Esophagus muscularis mucosa (tissue), 4 donors: Measurements from ENCODE around the gene MX2. TPM values are rescaled to one million over a fixed set of nuclear protein-coding genes. Genes with fewer than 3 reads are reported as not detected.
"Not testable (repeated sequence)": the region's sequence is repeated elsewhere in the genome, so short reads cannot be mapped to it uniquely, and the experiment has no call there.

Source experiments
- DNase-seq: peaks from one replicate; pipeline ENCODE4 v3.0.0-alpha.2; 2017; ENCODE audit errors: extremely low spot score
- H3K27ac ChIP-seq, 4 donors: fragments of 200-600 bp; sonication (generic); replicated peaks in 1 of 4; 1 replicate in 3 of 4; 2 replicates in 1 of 4; pipeline ENCODE4 v1.5.1; 2016 to 2019; ENCODE audit warnings: mild to moderate bottlenecking in 1 of 4
- H3K27me3 ChIP-seq, 4 donors: fragments of 200-600 bp; sonication (generic); one replicate each; pipeline versions ENCODE4 v1.5.1 to v1.6.0; 2016 to 2019
- H3K36me3 ChIP-seq, 4 donors: fragments of 200-600 bp; sonication (generic); one replicate each; pipeline ENCODE4 v1.5.1; 2016 to 2019
- H3K4me1 ChIP-seq, 4 donors: fragments of 200-600 bp; sonication (generic); one replicate each; pipeline ENCODE4 v1.5.1; 2016 to 2019
- H3K4me3 ChIP-seq, 4 donors: fragments of 200-600 bp; sonication (generic); 1 replicate in 2 of 4; 2 replicates in 2 of 4; pipeline ENCODE4 v1.5.1; 2016 to 2019; ENCODE audit warnings: mild to moderate bottlenecking in 4 of 4, moderate library complexity in 1 of 4
- H3K9me3 ChIP-seq, 4 donors: fragments of 200-600 bp; sonication (generic); 1 replicate in 3 of 4; 2 replicates in 1 of 4; pipeline ENCODE4 v1.5.1; 2016 to 2019
- CTCF ChIP-seq, 3 experiments: fragments of 200-600 bp in 2 of 3; fragments of 450-650 bp in 1 of 3; sonication (generic) in 2 of 3; IDR thresholded peaks; one replicate each; pipeline ENCODE4 v1.5.1; 2017 to 2019; ENCODE audit warnings: antibody characterized with exemption in 3 of 3, mild to moderate bottlenecking in 2 of 3, moderate library complexity in 1 of 3
- EP300 ChIP-seq: sonication (generic); formaldehyde crosslinking; IDR thresholded peaks from one replicate; pipeline ENCODE4 v1.6.1; 2017; ENCODE audit warnings: antibody characterized with exemption
- POLR2A ChIP-seq: fragments of 450-650 bp; IDR thresholded peaks from one replicate; pipeline ENCODE4 v1.6.1; 2017; ENCODE audit warnings: antibody characterized with exemption, moderate library complexity, mild to moderate bottlenecking, low read depth
- POLR2AphosphoS5 ChIP-seq, 2 donors: sonication (generic); formaldehyde crosslinking; IDR thresholded peaks; one replicate each; pipeline ENCODE4 v1.6.1; 2017; ENCODE audit warnings: antibody characterized with exemption in 2 of 2
- WGBS: methylation state at CpG from one replicate; pipeline ENCODE4 v1.1.5; 2018; 5-methylcytosine and 5-hydroxymethylcytosine counted together
- intact Hi-C: fragments of 100-400 bp; cut with DNase I; formaldehyde crosslinking; loops from one replicate; pipeline ENCODE4 v1.15.1; 2023
- total RNA-seq, 4 donors: library from RNA; depleted of rRNA; stranded (reverse); fragments of >200 nt; gene quantifications; one replicate each; pipeline versions ENCODE4 v1.1.0 to v1.2.1, GENCODE V29; 2016

The MX2 gene
- 10 to 100 TPM in 1 of 4 donors, 1 to 10 TPM in 3; 5.4 to 19.7 (median 7.0) TPM for total RNA-seq

DNA sequence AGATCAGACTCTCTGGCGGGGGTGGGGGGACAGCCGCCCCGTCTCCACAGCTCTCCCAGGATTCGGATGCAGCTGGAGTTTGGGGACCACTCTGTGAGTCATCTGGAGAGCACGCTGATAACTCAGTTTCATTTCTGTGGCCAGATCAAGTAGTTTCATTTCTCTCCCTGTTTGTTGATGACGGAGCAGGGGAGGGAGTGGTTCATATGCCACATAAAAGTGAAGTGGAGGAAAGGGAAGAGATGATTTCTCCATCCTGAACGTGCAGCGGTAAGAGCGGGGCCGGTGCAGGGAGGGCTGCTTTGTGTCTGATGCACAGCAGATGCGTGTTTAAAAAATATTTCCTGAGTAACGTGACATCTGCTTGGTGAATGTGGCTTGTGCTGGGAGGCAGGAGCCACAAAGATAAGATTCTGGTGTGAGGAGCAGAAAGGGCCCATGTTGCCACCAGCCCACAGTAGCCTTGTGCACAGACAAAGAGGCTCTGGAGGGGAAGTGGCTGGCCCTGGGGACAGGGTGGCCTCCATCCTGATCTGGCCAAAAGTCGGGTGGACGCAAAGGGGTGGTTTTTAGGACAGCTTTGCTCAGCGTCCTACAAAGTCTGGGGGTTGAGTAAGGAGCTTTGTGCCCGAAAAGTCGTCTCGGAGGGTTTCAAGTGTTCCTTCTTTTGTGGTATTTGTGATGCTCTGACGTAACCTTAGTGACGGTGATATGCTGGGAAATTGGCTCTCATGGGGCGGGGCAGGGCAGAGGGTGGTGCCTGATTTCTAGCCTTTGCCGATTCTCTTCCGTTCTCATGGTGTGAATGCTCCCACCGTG is at the start of gene MX2:
Gene MX2 (plus strand): TSS at position 242 of the 819 bp plus-strand sequence. CDS start 14,880 bp downstream, outside the sequence.
- H3K27me3 ChIP-seq, result peaks cover 0 to 4% (median 1%) of the 10 kb centered on the region in 4 donors
- TF ChIP-seq CTCF (IDR thresholded peaks at IDR 0.05) (no peak), EP300 (no peak), POLR2AphosphoS5 (IDR thresholded peaks at IDR 0.05) (peak; percentile 39 to 71), POLR2A (peak; percentile 11)
- H3K36me3 ChIP-seq, result no peaks in the 10 kb centered on the region
- 52% methylated on average over 24 of the region's 24 CpGs for WGBS
- peak; percentile 96 for DNase-seq
- H3K27ac ChIP-seq, result peak within 1 kb of the TSS; percentile 74 to 86 (median 80)
- H3K4me1 ChIP-seq, result peaks cover 6 to 37% (median 31%) of the 10 kb centered on the region in 4 donors
- intact Hi-C loops, result no loop called here
- peak within 1 kb of the TSS; percentile 39 to 57 (median 48) for H3K4me3 ChIP-seq
- no peaks in the 10 kb centered on the region for H3K9me3 ChIP-seq

- H3K36me3 ChIP-seq, H3K4me3 ChIP-seq, DNase-seq, intact Hi-C loops, H3K9me3 ChIP-seq, H3K27ac ChIP-seq: not testable (repeated sequence)
- Histone ChIP-seq H3K27me3 (peaks cover 0 to 43% (median 14%) of the 10 kb centered on the region in 4 donors), H3K4me1 (peaks cover 10 to 14% (median 13%) of the 10 kb centered on the region in 4 donors)
- WGBS, result 89% methylated on average over 6 of the region's 8 CpGs
Measured at GRCh38 chr21:41313285-41314164, 48.3 kb upstream of the MX2 start.

DNA sequence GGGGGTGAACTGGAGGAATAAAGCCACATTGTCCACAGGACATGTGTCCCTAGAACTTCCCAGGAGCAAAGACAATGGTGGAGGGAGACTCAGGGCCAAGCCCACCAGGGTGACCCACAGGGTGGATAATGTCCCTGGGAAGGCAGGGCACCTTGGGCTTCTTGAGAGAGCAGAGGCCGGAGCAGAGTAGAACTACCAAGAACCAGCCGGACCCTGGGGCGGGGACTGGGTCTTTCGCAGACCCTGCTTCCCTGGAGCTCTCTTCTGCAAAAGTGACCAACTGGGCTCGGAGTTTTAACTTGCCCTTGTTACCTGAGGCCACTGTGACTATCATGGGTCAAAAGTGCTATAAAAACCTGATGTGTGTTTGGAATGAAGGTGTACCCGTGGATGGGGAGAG is 46.1 kb upstream of the MX2 start:
- Histone ChIP-seq H3K36me3 (no peaks in the 10 kb centered on the region), H3K27me3 (peaks cover 0 to 37% (median 14%) of the 10 kb centered on the region in 4 donors), H3K9me3 (no peaks in the 10 kb centered on the region), H3K27ac (no peak overlapping the region), H3K4me1 (peaks cover 10 to 14% (median 13%) of the 10 kb centered on the region in 4 donors), H3K4me3 (no peak overlapping the region)
- intact Hi-C loops, result no loop called here
- 90% methylated on average over 5 of the region's 6 CpGs for WGBS
- TF ChIP-seq CTCF (IDR thresholded peaks at IDR 0.05) (no peak), EP300 (no peak), POLR2AphosphoS5 (IDR thresholded peaks at IDR 0.05) (no peak), POLR2A (no peak)
- DNase-seq, result no peak

- intact Hi-C loops, result no loop called here
- Histone ChIP-seq H3K4me3 (peak within 1 kb of the TSS; percentile 36 to 55 (median 42)), H3K27me3 (peaks cover 0 to 36% (median 14%) of the 10 kb centered on the region in 4 donors), H3K36me3 (no peaks in the 10 kb centered on the region), H3K9me3 (no peaks in the 10 kb centered on the region), H3K27ac (no peak within 1 kb of the TSS), H3K4me1 (peaks cover 10 to 14% (median 13%) of the 10 kb centered on the region in 4 donors)
- WGBS, result 15% methylated on average over 23 of the region's 55 CpGs
- DNase-seq, result no peak
- TF ChIP-seq POLR2AphosphoS5 (IDR thresholded peaks at IDR 0.05) (no peak), CTCF (IDR thresholded peaks at IDR 0.05) (no peak), EP300 (no peak), POLR2A (no peak)
Measured at GRCh38 chr21:41316200-41317062, 45.4 kb upstream of the MX2 start, which contains the start of gene FAM3B. FAM3B (plus strand) TSS chr21:41316801; CDS start chr21:41316880, 79 bp downstream.
